ENCODE measurements around the gene ANKRD27. TPM values are rescaled to one million over a fixed set of nuclear protein-coding genes. Genes with fewer than 3 reads are reported as not detected.

ANKRD27 gene
- total and polyA plus RNA-seq, 2 donors (not counting 1 experiment from before 2014, with no cell fraction given): 12.9 to 43.8 TPM

DNA sequence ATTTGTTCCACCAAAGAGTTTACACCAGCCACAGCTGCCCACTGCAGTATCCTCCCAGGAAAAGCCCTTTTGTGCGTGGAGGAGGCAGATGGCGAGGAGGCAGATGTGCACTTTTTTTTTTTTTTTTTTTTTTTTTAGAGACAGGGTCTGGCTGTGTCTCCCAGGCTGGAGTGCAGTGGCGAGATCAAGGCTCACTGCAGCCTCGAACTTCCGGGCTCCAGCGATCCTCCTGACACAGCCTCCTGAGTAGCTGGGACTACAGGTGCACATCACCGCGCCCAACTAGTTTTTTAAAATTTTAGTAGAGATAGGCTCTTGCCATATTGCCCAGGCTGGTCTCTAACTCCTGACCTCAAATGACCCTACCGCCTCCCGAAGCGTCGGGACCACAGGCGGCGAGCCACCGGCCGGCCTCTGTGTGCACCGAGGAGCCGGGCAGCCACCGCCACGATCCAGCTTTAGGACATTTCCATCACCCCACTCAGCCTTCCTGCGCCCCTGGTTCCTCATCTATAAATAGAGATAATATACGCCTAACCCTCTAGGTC is 94.6 kb downstream of the ANKRD27 start:
- Histone ChIP-seq H2AFZ (ENCODE audit: insufficient read depth, low read depth, low read length, poor library complexity, severe bottlenecking) (peak overlapping the region; percentile 94), H3K36me3 (replicated peaks in 1 of 2; ENCODE audit: control extremely low read depth in 1 of 2, control insufficient read depth in 1 of 2, extremely low read depth in 1 of 2, insufficient read depth in 2 of 2, low read length in 1 of 2) (peaks cover 0 to 10% of the 10 kb centered on the region in 2 experiments), H3K9me3 (ENCODE audit: control extremely low read depth in 1 of 3, control insufficient read depth in 2 of 3, insufficient read depth in 1 of 3, low read length in 2 of 3) (peaks cover 0 to 11% (median 0%) of the 10 kb centered on the region in 3 donors), H3K27me3 (replicated peaks in 1 of 4; ENCODE audit: control extremely low read depth in 1 of 4, control insufficient read depth in 3 of 4, insufficient read depth in 4 of 4, low read length in 3 of 4) (peaks cover 0 to 3% (median 2%) of the 10 kb centered on the region in 4 experiments), H3K4me2 (replicated peaks; ENCODE audit: low read depth, low read length, poor library complexity, severe bottlenecking) (peak overlapping the region; percentile 91), H3K27ac (ENCODE audit: low read length in 2 of 2) (no peak overlapping the region), H4K20me1 (ENCODE audit: control insufficient read depth, insufficient read depth, low read length, poor library complexity, severe bottlenecking) (no peaks in the 10 kb centered on the region), H3K4me1 (ENCODE audit: control insufficient read depth in 2 of 2, insufficient read depth in 2 of 2, low read length in 2 of 2) (peaks cover 13 to 19% of the 10 kb centered on the region in 2 donors), H3K79me2 (ENCODE audit: control insufficient read depth, insufficient read depth, low read length) (peaks cover 7% of the 10 kb centered on the region), H3K9ac (ENCODE audit: low read length) (peak overlapping the region; percentile 80), H3K4me3 (ENCODE audit: control extremely low read depth in 1 of 5, extremely low read depth in 1 of 5, insufficient read depth in 1 of 5, low read depth in 2 of 5, low read length in 4 of 5) (peak overlapping the region; percentile 38 to 85 (median 73))
- no peaks in the 10 kb centered on the region for H3K9me3 Mint-ChIP-seq (ENCODE audit: insufficient read depth)
- POLR2A ChIA-PET: interaction anchor here (0.7 to 1.1 kb wide), 3 partner anchors 13 to 597 kb away, joined by 4 to 7 read pairs (median 6); partner anchors contain the start of gene ZNF507
- peaks cover 11% of the 10 kb centered on the region for H3K27me3 Mint-ChIP-seq
- ATAC-seq (ENCODE audit: low read depth) (peak; percentile 5), DNase-seq (no peak)
- 27% methylated on average over 21 of the region's 22 CpGs for WGBS (ENCODE audit: insufficient coverage)
- peaks cover 18% of the 10 kb centered on the region for H3K4me1 Mint-ChIP-seq
- intact Hi-C loops (cut with micrococcal nuclease): loop anchor here (1.0 to 5.0 kb wide), 5 partner anchors 112 to 596 kb away; partner anchors contain the start of genes CEP89, FAAP24, GPATCH1 and NUDT19
- H3K27ac Mint-ChIP-seq: peak overlapping the region; percentile 95
- TF ChIP-seq, protein P1, sequence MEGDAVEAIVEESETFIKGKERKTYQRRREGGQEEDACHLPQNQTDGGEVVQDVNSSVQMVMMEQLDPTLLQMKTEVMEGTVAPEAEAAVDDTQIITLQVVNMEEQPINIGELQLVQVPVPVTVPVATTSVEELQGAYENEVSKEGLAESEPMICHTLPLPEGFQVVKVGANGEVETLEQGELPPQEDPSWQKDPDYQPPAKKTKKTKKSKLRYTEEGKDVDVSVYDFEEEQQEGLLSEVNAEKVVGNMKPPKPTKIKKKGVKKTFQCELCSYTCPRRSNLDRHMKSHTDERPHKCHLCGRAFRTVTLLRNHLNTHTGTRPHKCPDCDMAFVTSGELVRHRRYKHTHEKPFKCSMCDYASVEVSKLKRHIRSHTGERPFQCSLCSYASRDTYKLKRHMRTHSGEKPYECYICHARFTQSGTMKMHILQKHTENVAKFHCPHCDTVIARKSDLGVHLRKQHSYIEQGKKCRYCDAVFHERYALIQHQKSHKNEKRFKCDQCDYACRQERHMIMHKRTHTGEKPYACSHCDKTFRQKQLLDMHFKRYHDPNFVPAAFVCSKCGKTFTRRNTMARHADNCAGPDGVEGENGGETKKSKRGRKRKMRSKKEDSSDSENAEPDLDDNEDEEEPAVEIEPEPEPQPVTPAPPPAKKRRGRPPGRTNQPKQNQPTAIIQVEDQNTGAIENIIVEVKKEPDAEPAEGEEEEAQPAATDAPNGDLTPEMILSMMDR (IDR thresholded peaks at IDR 0.05): no peak
- no peak for TF ChIP-seq EZH2 (IDR thresholded peaks at IDR 0.05; ENCODE audit: borderline replicate concordance, insufficient read depth, low read depth, low read length, poor library complexity, severe bottlenecking)
- H3K4me3 Mint-ChIP-seq: peak overlapping the region; percentile 96
- CTCF ChIA-PET: interaction anchor here (0.9 to 1.3 kb wide), 2 partner anchors 19 to 243 kb away, joined by 3 read pairs; no protein-coding TSS in a partner anchor

DNA sequence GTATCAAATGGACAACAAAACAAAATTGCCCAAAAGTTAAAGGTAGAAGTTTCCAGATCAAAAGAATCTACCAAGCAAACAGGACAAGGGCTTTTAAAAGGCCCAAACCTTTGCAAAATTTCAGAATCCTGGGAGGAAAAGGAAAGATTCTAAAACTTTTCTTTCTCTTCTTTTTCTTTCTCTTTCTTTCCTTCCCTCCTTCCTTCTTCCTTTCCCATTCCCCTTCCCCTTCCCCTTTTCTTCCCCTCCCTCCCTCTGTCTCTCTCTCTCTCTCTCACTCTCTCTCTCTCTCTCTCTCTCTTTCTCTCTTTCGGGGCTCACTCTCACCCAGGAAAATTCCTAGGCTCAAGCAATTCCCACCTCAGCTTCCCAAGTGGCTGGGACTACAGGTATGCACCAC is 98.2 kb downstream of the ANKRD27 start:
- Histone ChIP-seq H3K27ac (ENCODE audit: low read length in 2 of 2) (no peak overlapping the region), H2AFZ (ENCODE audit: insufficient read depth, low read depth, low read length, poor library complexity, severe bottlenecking) (no peak overlapping the region), H4K20me1 (ENCODE audit: control insufficient read depth, insufficient read depth, low read length, poor library complexity, severe bottlenecking) (no peaks in the 10 kb centered on the region), H3K4me3 (ENCODE audit: control extremely low read depth in 1 of 5, extremely low read depth in 1 of 5, insufficient read depth in 1 of 5, low read depth in 2 of 5, low read length in 4 of 5) (no peak overlapping the region), H3K4me2 (replicated peaks; ENCODE audit: low read depth, low read length, poor library complexity, severe bottlenecking) (no peak overlapping the region), H3K4me1 (ENCODE audit: control insufficient read depth in 2 of 2, insufficient read depth in 2 of 2, low read length in 2 of 2) (peaks cover 6 to 12% of the 10 kb centered on the region in 2 donors), H3K27me3 (replicated peaks in 1 of 4; ENCODE audit: control extremely low read depth in 1 of 4, control insufficient read depth in 3 of 4, insufficient read depth in 4 of 4, low read length in 3 of 4) (peaks cover 0 to 8% (median 2%) of the 10 kb centered on the region in 4 experiments), H3K9ac (ENCODE audit: low read length) (no peak overlapping the region), H3K9me3 (ENCODE audit: control extremely low read depth in 1 of 3, control insufficient read depth in 2 of 3, insufficient read depth in 1 of 3, low read length in 2 of 3) (peaks cover 0 to 12% (median 0%) of the 10 kb centered on the region in 3 donors), H3K79me2 (ENCODE audit: control insufficient read depth, insufficient read depth, low read length) (peaks cover 6% of the 10 kb centered on the region), H3K36me3 (replicated peaks in 1 of 2; ENCODE audit: control extremely low read depth in 1 of 2, control insufficient read depth in 1 of 2, extremely low read depth in 1 of 2, insufficient read depth in 2 of 2, low read length in 1 of 2) (no peaks in the 10 kb centered on the region)
- peaks cover 20% of the 10 kb centered on the region for H3K27me3 Mint-ChIP-seq
- intact Hi-C loops (cut with micrococcal nuclease): loop anchor here (10.0 kb wide), 1 partner anchor 1792 kb away; no protein-coding TSS in a partner anchor
- ChIA-PET POLR2A (no interaction called here), CTCF (no interaction called here)
- ATAC-seq (ENCODE audit: low read depth) (no peak), DNase-seq (no peak)
- no peaks in the 10 kb centered on the region for H3K9me3 Mint-ChIP-seq (ENCODE audit: insufficient read depth)
- no peak overlapping the region for H3K27ac Mint-ChIP-seq
- peaks cover 6% of the 10 kb centered on the region for H3K4me1 Mint-ChIP-seq
- H3K4me3 Mint-ChIP-seq: no peak overlapping the region
- WGBS (ENCODE audit: insufficient coverage): no CpG with 5 or more reads among the region's 1 CpG
- TF ChIP-seq EZH2 (IDR thresholded peaks at IDR 0.05; ENCODE audit: borderline replicate concordance, insufficient read depth, low read depth, low read length, poor library complexity, severe bottlenecking): no peak
- TF ChIP-seq, protein P1 (IDR thresholded peaks at IDR 0.05): no peak
